Glomerular visceral epithelial cell (primary cell): Measurements from ENCODE around the gene RPL11.
"Not testable (repeated sequence)": the region's sequence is repeated elsewhere in the genome, so short reads cannot be mapped to it uniquely, and the experiment has no call there.

Experiments
- DNase-seq: peaks from one replicate; pipeline ENCODE4 v3.0.0-alpha.2; 2016; ENCODE audit errors: extremely low spot score

RPL11 gene

DNA sequence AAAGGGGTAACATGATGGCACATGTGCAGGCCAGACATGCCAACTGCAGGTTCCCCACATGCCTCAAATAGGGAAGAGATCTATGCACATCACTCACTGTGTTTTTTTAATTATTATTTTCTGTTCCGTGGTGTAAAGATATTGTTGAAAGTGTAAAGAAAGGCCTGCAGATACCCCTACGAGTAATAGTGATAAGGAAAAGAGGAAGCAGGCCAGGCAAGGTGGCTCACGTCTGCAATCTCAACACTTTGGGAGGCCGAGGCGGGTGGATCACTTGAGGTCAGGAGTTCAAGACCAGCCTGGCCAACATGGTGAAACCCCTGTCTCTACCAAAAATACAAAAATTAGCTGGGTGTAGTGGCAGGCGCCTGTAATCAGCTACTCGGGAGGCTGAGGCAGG is 6.4 kb upstream of the RPL11 start:
- not testable (repeated sequence) for DNase-seq

DNA sequence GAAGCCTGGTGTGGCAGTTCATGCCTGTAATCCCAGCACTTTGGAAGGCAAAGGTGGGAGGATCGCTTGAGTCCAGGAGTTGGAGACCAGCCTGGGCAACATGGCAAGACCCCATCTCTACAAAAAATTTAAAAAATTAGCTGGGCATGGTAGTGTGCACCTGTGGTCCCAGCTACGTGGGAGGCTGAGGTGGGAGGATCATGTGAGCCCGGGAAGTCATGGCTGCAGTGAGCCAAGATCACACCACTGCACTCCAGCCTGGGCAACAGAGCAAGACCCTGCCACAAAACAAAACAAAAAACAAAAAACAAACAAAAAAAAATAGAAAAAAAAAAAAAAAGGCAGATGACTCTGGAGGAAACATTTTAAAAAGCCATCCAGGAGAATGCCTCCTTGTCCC is 3.9 kb upstream of the RPL11 start:
- not testable (repeated sequence) for DNase-seq

DNA sequence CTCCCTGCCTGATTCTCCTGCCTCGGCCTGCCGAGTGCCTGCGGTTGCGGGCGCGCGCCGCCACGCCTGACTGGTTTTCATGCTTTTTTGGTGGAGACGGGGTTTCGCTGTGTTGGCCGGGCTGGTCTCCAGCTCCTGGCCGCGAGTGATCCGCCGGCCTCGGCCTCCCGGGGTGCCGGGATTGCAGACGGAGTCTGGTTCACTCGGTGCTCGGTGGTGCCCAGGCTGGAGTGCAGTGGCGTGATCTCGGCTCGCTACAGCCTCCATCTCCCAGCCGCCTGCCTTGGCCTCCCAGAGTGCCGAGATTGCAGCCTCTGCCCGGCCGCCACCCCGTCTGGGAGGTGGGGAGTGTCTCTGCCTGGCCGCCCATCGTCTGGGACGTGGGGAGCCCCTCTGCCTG is 3.3 kb upstream of the RPL11 start:
- not testable (repeated sequence) for DNase-seq

DNA sequence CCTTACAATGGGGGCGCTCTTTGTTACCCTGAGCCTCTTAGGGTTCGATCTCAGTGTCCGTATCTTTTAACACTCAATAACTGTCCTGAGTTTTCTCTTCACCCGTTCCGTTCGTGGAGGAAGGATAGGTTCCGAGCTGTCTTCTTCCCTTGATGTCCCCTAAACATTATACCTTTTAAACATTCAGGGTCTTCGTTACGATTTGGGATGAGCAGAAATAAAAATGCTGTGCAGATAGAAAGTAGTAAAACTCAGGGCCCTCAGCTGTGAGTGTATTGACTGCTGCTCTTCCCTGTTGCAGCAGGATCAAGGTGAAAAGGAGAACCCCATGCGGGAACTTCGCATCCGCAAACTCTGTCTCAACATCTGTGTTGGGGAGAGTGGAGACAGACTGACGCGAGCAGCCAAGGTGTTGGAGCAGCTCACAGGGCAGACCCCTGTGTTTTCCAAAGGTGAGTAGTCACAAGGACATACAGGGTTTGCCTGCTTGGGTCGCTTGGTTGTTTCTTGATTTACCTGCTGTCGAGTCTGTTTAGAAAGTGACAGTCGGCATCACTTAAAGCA is 784 bp downstream of the RPL11 start:
- no peak for DNase-seq

DNA sequence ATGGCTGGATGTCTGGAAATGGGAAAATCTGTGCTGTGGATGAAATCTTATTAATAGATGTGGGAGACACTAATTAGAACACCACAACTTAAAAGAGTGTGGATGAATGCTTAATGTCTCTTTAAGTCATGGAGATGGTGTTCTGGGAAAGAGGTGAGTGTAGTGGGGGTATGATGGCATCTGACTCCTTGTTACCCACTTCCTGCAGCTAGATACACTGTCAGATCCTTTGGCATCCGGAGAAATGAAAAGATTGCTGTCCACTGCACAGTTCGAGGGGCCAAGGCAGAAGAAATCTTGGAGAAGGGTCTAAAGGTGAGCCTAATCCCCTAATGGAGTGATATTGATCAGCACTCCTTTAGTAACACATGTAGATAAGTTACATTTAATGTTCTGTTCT is 2.0 kb downstream of the RPL11 start:
- DNase-seq, result no peak

DNA sequence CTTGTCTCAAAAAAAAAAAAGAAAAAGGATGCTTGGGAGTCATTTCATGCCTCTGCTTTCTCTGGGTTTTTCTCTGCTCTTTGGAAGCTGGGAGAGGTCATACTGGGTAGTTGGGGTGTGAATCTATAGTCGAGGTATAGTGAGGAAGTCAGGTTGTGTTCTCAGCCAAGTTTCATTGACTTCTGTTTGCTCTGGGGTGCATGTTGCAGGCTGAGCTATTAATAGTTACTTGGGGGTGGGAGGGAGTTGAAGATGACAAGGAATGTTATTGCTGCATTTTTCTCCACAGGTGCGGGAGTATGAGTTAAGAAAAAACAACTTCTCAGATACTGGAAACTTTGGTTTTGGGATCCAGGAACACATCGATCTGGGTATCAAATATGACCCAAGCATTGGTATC is 2.8 kb downstream of the RPL11 start:
- no peak for DNase-seq

DNA sequence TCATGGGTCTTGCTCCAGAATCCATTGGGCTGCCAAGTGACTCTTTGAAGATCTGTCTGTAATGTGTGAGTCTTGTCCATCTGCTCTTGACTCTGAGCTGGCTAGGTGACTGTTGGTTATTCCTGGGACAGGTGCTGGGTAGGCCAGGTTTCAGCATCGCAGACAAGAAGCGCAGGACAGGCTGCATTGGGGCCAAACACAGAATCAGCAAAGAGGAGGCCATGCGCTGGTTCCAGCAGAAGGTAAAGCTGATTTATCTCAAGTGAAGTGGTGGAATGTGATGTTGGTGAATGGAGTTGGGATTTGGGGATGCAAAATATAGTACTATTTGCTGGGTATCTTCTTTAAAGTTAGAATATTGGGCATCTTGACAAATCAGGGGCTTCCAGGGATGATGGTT is 4.1 kb downstream of the RPL11 start:
- no peak for DNase-seq

DNA sequence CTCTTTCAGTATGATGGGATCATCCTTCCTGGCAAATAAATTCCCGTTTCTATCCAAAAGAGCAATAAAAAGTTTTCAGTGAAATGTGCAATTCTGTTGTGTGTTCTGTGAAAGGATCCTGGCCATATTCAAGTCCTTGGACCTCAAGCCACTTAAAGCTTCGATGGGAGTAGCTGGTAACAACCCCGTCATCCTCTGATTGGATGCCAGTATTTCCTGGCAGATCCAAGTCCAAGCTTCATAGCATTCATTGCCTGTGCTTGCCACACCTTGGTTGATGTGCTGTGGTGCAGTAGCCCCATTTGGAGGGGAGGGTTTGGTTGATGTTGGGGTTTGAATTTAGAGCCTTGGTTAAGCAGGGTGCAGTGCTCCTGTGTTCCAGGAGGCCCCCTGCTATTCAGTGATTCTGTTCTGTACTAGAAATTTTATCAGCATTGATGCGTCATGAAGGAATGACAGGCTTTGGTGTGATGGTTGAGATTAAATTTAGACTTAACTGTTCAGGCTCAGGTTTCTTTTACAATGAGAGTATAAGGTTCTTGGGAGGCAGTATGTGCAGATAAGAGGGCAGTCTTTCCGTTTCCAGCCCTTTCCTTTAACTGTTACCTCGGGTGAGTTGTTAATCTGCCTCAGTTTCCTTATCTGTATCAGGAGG is 4.9 kb downstream of the RPL11 start:
- DNase-seq, result no peak

DNA sequence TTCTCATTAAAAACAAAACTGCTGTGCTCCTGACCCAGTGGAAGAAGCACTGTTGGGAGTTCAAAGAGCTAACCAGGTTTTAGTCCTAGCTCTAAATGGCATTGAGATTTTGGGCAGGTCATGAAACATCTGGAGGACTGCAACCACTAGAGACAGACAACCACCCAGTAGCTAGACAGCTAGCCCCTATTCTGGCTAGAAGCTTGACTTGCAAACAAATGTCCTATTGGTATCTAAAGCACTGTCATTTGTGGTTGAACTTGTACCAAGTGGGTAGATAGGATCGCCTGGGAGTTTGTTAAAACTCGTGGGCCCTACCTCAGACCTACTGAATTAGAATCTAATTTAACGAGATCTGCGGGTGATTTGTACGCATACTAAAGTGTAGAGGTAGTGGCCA is 6.9 kb downstream of the RPL11 start:
- DNase-seq, result no peak

DNA sequence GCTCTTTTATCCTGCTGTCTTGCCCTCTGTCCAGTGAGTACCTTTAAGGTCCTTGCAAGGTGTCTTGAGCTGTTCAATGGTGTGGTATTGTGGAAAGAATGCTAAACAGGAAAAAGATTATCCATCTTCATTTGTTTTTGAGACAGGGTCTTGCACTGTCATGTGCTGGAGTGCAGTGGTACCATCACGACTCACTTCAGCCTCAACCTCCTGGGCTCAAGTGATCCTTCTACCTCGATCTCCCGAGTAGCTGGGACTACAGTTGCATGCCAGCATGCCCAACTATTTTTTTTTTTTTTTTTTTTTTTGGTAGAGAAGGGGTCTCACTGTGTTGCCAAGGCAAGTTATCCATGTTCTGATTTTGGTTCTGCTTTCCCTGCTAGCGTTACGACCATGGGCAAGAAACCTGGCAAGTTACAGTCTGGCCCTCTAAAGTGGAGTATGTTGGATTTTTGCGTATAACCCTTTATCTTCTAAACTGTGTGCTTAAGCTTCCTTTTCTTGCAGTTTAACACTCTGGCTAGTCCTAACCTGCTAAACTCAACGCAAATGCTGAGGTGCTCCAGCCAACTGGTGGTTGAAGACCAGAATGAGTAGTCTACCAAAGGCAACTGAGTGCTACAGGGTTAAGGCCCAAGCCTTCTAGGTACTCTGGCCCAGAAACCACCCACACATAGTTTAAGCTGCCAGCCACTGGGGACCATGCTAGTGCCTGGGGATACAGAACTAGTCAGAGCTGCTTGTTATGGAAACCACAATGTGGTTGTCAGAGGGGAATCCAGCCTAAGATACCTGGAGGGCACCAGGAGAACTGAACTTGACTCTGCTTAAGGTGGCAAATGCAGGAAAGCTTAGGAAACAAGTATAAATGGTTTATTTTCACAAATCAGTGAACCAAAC is 7.9 kb downstream of the RPL11 start:
- DNase-seq, result no peak

DNA sequence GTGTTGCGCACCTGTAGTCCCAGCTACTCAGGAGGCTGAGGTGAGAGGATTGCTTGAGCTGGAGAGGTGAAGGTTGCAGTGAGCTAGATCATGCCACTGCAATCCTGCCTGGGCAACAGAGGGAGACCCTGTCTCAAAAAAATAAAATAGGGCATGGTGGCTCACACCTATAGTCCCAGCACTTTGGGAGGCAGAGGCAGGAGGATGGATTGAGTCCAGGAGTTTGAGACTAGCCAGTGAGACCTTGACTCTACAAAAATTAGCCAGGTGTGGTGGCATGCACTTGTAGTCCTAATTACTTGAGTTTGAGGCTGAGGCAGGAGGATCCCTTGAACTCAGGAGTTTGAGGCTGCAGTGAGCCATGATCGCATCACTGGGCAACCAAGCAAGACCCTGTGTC is 9.7 kb downstream of the RPL11 start:
- no peak for DNase-seq

DNA sequence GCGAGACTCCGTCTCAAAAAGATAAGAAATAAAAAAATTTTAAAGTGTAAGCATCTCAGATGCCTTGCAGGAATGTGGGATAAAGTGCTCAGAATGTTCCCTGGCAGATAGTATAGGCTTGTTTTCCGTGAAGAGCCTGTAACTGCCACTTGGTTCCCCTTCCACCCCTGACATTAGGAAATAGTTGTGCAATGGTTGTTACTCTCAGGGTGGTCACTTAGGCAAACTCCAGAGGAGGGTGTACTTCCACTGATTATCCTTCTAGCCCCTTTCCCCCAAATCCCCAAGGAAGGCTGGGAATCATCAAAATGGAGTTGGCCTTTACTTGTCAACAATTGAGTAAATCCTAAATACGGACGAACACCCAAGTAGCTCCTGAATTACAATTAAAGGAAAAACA is 10.4 kb downstream of the RPL11 start:
- DNase-seq, result no peak

DNA sequence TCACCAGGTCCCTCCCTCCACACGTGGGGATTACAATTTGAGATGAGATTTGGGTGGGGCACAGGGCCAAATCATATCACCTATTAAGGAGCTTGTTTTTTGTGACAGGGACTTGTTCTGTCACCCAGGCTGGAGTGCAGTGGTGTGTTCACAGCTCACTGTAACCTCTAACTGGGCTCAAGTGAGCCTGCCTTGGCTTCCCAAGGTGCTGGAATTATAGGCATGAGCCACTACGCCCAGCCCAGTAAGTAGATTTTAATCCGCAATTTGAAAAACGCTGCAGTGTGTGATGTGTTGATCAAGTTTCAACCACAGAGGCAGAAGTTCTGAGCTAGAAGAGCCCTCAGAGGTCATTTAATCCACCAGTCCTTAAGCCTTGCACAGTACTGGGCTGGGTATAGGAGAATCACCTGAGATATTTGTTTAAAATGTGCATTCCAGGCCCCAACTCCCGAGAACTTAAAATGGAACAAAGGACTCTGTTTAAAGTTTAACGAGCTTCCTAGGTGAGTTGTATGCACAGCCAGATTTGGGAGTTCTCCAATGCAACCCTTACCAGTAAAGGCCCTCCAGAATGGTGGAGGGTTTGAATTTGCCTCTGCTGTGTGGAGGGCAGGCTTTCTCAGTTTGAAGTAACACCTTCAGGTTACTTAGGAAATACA is 13.4 kb downstream of the RPL11 start:
- DNase-seq, result no peak

DNA sequence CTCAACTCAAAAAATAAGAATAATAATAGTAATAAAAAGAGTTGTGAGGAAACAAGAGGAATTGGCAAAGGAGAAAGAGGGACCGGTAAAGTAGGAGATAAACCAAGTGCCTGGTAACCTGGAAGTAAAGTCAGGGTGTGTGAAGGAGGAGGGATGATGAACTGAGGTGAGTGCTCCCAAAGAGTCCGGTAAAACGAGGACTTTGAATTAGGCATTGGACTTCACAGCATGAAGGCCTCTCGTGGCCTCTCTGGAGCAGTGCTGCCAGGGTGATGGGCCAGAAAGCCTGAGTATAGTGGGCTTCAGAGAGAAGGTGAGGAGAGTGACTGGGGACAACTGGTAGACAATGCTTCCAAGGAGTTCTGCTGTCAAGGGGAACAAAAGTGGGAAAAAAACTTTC is 17.6 kb downstream of the RPL11 start:
- no peak for DNase-seq

DNA sequence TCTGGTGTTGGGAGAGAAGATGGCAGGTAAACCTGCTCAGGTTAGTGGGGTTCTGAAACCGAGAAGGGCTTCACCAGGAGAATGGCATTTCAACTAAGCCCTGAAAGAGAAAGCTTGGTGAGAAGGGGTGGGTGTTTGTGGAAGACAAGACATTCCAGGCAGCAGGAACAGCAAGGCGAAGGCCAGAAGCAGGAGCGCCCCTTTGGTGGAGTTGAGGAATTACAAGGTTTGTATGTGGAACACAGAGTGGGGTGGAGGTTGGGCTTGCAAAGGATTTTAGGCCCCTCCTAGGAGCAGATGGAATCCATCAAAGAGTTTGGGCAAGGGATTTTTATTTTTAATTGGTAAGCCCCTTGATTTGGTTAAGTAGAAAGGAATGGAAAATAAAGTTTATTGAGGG is 26.9 kb downstream of the RPL11 start:
- peak; percentile 54 for DNase-seq

DNA sequence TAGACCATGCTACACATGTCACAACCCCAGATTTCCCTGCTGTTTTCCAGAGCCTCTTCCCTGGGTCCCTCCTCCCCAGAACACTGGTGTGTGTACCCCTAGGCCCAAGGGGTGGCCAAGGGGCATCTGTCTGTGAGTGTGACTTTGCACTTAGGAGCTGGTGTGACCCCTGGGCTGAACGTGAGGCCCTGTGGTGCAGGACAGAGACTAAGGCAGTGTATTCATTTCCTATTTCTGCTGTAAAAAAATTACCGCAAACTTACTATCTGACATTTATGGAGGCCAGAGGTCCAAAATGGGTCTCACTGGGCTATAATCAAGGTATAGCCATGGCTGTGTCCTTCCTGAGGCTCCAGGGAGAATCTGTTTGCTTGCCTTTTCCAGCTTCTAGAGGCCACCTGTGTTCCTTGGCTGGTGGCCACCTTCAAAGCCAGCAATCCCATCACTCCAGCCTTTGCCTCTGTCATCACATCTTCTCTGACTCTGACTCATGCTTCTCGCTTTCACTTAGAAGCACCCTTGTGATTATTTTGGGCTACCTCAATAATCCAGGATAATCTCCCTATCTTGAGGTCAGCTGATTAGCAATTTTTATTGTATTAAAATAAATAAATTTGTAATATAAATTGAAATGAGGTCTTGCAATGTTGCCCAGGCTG is 27.7 kb downstream of the RPL11 start:
- peak; percentile 26 for DNase-seq

DNA sequence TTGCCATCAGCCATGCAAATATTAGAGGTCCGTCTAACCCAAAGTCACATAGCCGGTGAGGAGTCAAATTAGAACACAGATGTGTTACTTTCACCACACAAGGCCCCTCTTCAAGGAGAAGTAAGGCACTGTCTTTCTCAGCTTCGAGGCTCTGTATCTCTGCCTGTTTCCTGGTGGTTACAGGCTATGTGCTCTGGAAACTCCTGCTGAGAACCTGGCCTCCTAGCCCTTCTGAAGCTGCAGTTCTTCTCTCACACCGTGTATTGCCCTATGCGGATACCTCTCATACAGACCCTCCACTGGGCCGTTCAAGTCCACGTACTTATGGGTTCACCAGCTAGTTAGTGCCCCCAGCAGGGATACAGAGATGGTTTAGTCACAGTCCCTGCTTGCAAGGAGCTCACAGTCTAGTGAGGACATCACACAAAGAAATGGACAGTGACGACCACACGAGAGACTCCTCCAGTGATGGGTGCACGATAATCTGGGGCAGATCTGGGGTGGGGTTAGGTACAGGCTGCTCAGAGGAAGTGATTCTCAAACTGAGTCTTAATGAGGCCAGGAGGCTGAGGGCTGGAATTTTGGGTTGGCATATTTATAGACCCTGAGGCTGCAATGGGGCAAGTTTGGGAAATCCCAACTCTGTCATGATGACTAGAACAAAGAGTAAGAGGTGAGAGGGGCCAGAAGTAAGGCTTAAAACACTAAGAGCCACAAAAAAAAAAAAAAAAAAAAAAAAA is 28.8 kb downstream of the RPL11 start:
- DNase-seq, result no peak

DNA sequence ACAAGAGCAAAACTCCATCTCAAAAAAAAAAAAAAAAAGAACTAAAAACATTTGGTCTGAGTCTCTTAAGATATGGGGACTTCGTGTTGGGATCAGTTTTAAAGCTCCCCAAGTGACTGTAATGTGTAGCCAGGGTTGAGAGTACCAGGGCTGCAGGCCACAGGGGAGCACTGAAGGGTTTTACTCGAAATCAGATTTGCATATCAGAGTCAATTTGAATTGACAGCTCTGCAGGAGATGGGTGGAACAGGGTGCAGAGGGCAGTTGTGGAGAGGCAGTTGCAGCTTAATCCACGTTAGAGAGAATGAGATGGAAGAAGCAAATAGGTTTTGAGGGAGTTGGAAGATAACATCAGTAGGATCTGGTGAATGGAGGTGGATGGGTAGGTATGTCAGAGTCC is 31.0 kb downstream of the RPL11 start:
- no peak for DNase-seq

DNA sequence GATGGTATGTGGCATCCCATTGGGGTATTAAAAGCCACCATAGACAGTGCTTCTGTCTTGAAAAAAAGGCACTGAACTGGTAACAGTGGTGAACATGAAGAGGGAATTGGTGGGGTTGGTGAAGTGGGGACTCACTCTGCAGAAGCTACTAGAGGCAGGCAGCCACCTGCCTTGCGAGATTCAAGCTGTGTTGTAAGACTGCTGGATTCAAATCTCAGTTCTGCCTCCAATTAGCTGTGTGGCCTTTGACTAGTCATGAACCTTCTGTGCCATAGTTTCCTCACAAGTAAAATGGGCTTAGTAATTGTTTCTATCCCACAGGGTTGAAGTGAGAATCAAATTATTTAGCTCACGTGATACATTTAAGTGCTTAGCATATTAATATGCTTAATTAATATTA is 35.1 kb downstream of the RPL11 start:
- no peak for DNase-seq

DNA sequence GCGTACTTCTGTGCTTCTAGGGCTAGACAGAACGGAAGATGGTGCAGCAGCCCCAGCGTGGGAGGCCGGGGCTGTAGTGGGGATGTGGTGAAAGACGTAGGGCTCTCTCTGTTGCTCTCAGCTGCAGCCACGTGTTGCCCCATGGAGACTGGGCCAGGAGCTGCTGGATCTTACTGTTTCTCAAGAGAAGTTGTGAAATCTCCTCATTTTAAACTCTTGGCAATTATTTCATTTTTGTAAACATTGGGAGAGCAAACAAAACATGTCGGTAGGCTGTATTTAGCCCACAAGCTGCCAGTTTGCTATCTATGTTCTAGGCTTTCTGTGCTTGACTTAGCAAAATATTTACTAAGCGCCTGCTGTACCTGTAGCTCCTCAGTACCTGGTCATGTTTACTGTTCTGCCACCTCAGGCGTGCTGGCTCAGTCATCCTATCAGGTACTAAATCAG is 35.8 kb downstream of the RPL11 start:
- no peak for DNase-seq
